Activated CD8-positive, alpha-beta memory T cell treated with anti-CD3 and anti-CD28 coated beads, Interleukin-2, amount 50 U/mL, for 24 hours (primary cell): Measurements from ENCODE around the gene RAET1E.
"Not testable (repeated sequence)": the region's sequence is repeated elsewhere in the genome, so short reads cannot be mapped to it uniquely, and the experiment has no call there.

Source experiments
- DNase-seq: peaks from one replicate; pipeline ENCODE4 v3.0.0-alpha.2; 2020; ENCODE audit errors: extremely low read depth

Gene RAET1E, protein sequence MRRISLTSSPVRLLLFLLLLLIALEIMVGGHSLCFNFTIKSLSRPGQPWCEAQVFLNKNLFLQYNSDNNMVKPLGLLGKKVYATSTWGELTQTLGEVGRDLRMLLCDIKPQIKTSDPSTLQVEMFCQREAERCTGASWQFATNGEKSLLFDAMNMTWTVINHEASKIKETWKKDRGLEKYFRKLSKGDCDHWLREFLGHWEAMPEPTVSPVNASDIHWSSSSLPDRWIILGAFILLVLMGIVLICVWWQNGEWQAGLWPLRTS

DNA sequence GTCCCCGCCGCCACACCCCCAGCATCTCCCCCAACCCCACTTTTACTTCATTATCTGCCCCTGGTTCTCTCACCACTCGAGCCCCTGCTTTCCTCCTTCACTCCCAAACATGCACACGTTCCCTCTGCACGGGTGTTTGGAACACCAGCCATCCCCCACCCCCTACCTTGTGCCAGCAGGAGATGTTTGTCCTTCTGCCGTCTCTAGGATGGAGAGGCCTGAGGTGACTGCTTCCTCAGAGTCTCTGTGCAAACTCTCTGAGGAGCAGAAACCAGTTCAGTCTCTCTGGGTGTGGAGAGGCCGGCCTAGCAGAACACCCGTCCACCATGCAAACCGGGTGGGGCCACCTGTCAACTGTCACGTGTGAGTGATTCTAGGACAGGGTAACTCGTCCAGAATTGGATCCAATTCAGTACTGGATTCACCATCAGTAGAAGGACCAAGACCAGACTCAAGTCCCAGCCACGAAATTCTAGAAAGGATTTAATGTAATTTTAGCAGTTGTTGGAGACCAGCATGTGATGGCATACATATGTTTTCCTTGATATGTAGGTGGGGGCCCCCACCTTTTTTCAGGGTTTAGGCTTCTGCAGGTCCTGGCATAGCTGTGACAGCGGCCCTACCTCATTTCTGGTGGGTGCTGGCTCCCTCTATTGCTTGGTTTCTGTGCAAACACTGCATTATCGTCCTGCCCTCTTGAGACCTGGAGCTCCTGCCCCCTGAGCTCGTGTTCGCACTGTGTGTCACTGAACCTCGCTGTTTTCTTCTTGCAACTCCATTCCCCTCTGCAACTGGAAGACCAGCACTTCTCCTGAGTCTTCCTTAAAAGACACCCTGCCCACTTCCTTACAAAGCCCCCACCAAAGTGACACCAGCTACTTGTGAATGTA lies at the start of gene RAET1E:
Gene RAET1E (minus strand): TSS at position 259 of the 890 bp plus-strand sequence. CDS start 7,212 bp downstream, outside the sequence.
- no peak for DNase-seq

DNA sequence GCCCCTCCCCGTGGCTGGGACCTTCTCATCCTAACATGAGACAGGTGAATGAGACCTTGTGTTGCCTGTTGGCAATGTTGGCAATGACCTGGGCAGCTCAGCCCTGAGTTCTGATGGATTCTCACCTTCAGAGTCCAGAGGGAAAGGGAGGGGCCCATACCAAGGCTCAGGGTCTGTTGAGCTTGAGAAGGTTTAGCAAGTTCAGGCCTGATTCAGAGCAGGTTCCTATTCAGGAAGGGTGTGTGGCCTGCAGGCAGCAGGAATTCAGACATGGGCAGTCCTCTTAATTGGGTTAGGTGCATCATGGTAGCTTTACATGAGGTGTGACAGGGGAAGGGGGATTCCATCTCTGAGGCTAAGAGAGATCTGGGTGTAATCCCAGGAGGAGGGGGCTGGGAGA lies 49.6 kb upstream of the RAET1E start:
- DNase-seq, result not testable (repeated sequence)

DNA sequence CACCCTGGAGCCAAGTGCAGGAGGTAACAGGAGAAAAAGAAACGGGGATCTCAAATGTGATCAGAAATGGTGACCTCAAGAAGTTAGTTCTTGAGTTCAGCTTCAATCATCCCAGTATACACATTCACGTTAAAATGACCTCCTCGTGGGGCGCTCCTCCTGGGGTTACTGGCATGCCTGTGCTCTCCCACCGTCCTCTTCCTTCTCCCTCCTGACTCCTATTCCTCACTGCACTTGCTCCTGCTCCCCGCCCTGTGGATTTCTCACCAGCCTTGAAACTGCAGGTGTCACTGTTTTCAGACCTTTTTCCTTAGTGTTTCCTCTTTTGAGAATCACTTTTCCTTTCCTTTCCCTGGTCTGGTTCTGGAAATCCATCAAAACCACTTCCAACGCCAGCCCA lies 48.7 kb upstream of the RAET1E start:
- not testable (repeated sequence) for DNase-seq

DNA sequence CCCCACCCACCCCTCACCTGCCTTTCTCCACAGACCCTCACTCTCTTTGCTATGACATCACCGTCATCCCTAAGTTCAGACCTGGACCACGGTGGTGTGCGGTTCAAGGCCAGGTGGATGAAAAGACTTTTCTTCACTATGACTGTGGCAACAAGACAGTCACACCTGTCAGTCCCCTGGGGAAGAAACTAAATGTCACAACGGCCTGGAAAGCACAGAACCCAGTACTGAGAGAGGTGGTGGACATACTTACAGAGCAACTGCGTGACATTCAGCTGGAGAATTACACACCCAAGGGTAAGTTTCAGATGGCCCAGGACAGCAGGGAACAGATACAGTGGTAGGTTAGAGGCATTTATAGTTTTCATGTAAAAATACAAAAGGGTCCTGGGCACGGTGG lies 47.4 kb upstream of the RAET1E start:
- not testable (repeated sequence) for DNase-seq

DNA sequence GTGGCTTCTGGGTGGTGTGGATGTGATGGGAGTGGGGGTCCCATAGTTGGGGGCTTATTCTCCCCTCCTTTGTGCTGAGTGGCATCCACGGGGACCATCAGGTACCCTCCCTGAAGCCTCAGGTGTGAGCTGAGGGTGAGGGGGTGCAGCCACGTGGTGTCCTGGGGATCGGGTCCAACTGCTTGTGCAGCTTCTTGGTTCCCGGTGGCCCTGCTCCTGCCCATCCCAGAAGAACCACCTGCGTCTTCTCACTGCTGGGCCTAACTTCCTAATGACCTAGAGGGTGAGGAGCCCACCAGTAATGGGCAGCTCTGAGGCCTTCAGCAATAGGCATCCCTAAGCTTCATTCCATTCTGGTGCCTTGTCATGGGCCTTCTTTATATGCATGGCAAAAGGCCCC lies 45.4 kb upstream of the RAET1E start:
- DNase-seq, result not testable (repeated sequence)

DNA sequence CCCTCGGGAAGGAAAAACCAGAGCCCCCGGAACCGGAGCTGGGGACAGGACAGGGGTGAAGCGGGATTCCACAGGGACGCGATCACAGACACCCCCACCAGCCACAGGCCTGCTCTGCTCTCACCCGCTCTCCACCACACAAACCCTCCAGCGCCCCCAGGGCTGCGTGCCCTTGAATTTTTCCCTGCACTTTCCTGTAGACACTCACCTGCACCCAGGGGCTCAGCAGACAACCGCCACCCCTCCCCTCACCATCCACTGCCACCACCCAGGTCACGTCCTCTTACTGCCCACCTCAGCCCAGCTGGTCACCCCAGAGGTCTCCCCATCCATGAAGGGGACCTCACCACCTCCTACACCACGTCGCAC lies 44.5 kb upstream of the RAET1E start:
- DNase-seq, result no peak

DNA sequence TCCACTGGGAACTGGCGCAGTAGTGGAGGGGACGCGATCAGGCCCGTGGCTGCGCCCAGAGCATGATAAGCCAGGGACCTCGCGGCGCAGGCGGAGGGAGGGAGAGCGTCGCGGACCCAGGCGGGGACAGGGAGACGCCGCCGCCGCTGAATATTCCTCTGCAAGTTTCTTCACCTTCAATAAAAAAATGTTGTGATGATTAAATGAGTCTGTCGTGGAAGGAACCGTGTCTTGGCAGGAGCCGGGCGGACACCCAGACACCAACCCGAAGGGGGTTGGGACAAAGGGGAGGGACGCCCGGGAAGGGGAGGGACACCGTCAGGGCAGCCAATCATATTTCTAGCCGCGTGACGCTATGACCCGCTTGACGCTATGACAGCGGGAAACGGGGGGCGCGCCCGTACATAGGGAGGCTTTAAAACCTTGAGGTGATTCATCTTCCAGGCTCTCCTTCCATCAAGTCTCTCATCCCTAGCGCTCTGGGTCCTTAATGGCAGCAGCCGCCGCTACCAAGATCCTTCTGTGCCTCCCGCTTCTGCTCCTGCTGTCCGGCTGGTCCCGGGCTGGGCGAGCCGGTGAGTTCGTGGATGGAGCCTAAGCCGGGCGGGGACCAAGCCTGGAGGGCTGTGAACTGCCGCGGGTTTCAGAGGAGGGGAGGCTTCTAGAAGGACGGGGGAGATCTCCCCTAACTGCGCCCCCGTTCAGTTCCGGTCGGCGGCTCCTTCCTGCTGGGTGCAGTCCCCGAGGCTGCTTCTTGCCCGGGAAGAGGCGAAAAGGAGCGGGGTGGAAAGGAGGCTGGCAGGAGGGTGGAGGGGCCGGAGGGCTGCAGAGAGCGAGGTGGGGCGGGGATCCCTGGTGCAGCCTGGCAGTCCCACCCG lies 43.9 kb upstream of the RAET1E start, which contains the start of gene ULBP2:
Gene ULBP2 (plus strand): TSS at position 432 of the 878 bp plus-strand sequence. CDS start 59 bp downstream, at position 491.
- peak; percentile 74 for DNase-seq

DNA sequence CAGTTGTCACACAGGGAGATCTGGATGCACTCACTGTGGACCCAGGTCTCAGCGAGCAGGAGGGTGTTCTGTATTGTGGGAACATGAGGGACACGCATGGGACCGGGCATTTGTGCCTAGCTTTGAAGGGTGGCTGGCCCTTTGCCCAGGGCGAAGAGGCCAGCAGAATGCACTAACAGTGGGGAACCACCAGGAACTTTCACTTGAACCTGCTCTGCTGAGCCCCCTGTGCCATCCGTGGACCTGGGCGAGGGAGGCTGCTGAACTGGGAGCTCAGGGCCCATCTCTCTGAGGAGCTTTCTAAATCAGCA lies 42.7 kb upstream of the RAET1E start:
- DNase-seq, result no peak

DNA sequence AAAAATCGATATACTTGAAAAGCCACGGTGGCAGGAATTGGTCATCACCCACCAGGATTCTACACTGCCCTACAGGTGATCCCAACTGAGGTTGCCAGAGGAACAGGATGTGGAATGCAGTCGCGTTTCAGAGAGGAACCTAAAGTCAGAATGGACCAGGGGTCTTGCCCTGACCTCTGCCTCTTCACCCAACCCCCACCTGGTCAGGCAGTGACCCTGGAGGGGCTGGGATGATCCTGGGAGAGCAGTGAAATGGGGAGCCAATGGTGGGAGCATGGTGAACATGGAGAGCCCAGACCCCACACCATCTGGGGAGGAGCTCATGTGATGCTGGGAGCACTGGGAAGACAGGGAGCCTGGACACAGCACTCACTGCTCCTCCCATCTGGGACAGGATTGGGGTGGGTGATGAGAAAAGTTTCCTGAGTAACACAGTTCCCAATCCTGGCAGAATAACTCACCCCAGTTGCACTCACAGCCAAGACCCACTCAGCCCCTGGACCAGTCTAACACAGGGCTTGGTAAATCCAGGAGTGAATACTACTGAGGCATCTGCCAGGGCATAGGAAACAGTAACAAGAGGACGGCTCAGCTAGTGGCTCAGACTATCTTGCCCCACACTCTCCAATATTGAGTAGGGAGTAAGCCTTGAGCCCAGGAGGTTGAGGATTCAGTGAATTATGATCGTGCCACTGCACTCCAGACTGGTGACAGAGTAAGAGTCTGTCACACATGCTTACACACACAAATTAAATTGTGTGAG lies 42.2 kb upstream of the RAET1E start:
- DNase-seq, result no peak

DNA sequence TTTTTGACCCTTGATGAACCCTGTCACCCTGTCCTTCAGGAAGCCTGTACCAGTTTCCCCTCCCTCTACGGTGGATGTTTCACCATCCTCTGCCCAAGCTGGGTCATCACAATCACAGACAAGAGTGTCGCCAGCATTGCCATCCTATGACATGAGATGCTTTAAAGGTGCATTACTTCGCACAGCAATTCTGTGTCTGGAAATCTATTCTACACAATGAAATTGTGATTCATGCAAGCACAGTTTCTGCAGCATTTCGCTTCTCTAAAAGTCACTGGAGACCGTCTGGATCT lies 41.4 kb upstream of the RAET1E start:
- DNase-seq, result no peak

DNA sequence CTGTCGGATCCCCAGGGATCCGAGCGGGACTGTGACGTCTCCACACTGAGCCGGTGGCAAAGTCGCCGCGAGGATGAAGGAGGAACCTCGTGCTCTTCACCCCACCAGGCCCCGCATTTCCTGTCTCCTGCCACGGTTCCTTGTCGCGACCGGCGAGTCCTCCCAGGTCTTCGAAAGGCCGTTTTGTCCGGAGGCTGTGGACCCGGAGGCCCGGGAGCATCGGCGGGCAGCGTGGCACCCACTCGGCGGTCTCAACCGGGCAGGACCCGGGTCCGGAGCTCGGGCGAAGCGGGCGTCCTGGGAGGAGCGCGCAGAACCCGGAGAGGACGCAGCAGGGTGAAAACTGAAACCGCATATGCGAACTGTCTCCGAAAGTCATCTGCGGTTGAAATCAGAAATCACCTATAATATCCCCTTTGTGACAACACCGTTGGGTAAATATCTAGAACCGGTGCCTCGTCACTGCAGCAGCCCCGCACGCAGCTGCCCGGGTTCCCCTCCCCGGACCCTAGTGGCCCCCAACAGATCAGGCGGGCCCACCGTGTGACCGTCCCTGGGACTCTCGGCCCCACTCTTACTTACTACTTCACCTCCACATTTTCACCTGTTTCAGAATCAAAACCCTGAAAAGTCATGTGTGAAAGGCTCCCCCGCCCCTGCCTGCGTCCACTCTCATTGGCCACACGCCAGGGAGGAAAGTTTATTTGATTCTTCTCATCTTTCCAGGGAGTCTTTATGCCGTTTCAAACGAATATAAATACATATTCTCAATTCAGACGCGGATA lies 40.9 kb upstream of the RAET1E start:
- no peak for DNase-seq

DNA sequence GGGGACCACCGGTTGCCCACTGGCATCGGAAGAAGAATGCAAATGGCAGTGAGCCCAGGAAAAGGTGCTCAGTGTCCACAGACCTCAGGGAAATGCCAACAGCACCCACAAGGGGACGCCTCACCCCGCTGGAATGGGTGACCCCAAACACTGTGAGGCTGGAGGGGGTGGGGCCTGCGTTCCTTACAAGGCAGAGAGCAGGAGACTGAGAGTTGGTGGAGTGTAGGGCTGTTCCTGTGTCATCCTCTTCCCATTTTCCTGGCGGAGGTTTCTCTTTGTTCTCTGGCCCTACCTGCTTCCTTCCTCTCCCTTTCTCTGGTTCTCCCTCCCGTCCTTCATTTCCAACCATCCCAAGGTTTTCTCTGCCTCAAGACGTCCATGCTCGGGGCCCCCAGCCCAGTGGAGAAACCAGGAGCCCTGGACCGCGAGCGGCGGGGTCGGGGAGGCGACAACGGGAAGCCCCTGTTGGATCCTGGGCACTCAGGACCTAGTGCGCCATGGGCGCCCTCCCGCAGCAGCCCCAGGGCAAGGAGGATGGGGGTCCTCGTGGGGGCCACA lies 40.2 kb upstream of the RAET1E start:
- DNase-seq, result not testable (repeated sequence)

DNA sequence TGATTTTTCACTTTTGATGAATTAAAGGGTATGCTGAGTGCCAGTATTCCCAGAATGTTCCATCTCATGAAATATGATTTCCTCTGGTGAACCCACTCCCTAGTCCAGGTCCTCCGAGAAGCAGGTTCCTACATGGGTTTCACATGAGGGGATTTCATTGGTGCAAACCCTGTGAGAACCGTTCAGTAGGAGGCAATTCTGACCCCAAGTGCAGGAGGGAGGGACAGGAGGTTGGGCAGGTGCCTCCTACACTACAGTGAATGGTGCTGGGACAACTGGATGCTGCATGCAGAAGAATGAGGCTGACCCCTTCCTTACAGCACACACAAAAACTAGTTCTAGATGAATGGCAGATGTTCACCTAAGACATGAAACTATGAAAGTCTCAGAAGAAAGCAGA lies 38.8 kb upstream of the RAET1E start:
- DNase-seq, result no peak

DNA sequence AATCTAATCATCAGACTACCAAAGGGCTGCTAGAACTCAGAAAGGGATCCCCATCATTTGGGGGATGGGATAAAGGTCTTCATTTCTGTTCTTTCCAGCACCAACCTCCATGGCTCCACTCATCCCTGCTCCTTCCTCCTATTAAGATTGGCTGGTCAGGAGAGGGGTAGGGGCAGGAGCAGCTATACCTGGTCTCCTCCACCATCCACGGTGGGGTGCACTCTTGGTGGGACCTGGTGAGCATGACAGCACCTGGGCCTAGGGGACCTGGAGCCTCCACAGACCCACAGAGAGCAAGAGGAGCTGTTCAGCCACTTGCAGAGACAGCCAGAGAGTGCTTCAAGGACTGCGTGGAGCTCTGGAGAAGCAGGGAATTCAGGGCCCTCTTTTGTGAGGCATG lies 37.8 kb upstream of the RAET1E start:
- DNase-seq, result no peak

DNA sequence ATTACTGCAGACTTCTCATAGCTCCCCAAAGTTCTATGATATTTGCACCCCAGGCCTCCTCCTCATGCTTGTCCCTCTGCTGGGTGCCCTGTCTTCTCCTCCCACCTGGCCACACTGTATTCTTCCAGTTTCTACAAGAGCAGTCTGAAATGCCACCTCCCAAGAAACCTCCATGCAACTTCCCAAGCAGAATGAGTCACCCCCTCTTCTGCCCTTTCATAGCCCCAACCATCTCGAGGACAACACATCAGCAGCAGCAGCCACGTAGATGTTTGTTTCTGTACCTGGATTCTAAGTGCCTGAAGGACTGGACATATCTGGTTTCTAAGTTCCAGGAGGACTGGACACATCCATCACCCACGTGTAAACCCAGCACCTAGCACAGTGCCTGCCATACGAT lies 37.3 kb upstream of the RAET1E start:
- DNase-seq, result no peak

DNA sequence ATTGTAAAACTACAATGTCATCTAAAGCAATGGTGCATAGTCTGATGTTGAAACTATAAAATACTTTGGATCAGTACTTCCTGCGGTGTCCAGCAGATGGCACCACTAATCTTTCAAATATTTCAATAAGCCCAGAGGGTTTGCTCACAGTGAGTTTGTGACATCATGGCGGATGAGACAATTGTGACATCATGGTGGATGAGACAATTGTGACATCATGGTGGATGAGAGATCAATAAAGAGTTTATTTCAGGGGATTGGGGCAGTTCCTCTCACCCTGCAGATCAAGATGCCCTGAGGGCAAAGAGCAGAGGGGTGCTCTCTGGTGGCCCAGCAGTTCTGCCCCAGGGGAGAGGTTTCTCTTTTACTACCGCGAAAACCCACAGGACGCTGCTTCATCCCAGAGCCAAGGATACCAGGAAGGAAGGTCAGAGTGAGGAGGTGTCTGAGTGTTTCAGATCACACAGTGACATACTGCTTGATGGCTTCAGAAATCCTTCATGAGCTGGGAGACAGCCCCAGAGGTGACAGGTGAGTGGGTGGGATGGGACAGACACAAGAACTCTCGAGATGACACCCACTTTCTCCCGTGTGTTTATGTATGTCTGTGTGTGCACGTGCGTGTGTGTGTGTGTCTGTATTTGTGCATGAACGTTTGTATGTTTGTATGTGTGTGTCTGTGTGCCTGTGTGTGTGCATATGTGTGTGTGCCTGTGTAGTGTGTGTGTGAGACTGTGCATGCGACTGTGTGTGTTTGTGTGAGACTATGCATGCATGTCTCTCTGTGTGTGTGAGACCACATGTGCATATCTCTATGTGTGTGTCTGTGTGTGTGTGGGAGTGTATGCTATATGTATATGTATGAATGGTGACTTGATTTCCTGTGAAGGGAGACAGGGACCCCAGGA lies 36.6 kb upstream of the RAET1E start:
- DNase-seq, result peak; percentile 47

DNA sequence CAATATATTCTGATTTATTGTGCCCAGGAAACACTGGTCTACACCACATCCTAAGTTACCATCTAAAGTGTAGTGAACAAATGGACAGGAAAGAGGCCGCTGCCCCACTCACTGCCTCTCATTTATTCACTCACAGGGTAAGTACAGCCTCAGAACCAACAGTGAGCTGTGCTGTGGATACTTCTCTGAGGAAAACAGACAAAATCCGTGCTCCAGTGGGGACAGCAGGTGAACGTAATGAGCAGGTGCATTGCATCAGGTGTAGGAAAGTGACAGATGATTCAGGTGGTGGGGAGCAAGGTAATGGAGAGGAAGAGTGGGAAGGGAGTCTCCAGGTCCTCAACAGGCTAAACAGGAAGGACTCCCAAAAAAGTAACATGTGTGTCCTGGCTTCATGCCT lies 35.5 kb upstream of the RAET1E start:
- DNase-seq, result no peak

DNA sequence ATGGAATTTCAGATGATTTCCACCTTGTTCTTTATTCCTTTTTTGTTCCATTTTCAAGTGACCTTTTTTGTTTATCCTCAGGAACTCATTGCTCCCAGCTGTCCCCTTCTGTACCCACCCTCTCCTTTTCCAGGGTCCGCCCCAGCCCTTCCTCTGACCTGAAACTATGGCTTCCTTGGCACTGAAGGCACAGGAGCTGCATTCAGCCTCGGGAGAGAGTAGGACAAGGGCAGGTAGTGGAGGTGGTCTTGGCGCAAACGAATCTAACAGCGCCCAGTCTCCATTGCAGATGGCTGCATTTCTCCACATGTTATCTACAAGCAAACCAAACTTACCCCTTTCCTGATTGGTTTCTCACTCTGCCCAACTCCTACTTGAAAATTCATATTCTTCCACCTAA lies 35.1 kb upstream of the RAET1E start:
- no peak for DNase-seq

DNA sequence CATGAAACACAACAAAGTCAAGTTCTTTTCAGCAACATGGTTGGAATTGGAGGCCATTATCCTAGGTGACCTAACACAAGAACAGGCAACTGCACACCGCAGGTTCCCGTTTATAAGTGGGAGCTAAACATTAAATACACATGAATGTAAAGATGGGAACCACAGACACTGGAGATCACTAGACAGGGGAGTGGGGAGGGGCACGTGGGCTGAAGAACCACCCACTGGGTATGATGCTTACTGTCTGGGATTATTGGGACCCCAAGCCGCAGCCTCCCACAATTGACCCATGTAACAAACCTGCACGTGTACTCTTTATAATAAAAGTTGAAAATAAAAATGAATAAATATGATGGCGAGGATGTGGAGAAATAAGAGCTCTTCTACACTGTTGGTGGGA lies 33.6 kb upstream of the RAET1E start:
- no peak for DNase-seq

DNA sequence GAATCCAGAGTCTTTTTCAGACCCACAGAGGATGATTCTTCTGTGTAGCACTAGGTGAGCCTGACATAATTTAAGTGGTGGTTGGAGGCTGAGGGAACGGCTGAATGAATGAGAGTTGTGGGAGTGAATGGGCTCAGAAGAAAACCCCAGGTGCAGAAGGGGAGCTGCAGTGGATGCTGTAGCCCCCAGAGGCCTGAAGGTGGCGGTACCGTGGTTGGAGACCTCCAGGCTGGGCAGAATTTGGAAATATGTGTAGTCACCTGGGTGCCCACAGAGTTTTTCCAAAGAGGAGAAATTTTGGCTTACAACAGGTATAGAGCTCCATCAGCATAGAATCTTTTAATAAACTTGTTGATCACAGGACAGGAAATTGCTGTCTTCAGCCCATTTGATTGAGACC lies 31.5 kb upstream of the RAET1E start:
- DNase-seq, result no peak
